ENCODE results near the gene GPC6.

Gene GPC6

GRCh38 chr13:93621966-93622365 is 395.4 kb downstream of the GPC6 start:
- DNase-seq: no peak

GRCh38 chr13:93624311-93624777 is 397.7 kb downstream of the GPC6 start:
- no peak for DNase-seq

GRCh38 chr13:93625536-93625935 is 398.9 kb downstream of the GPC6 start:
- DNase-seq: no peak

- DNase-seq: no peak
Observed at GRCh38 chr13:93628136-93628797, 401.7 kb downstream of the GPC6 start.

- no peak for DNase-seq
Observed at GRCh38 chr13:93635616-93636032, 409.0 kb downstream of the GPC6 start.

- DNase-seq: no peak
Observed at GRCh38 chr13:93637852-93638251, 411.2 kb downstream of the GPC6 start.

- no peak for DNase-seq
Observed at GRCh38 chr13:93640452-93640851, 413.8 kb downstream of the GPC6 start.

GRCh38 chr13:93646245-93646644 is 419.6 kb downstream of the GPC6 start:
- DNase-seq: no peak

- DNase-seq: no peak
Observed at GRCh38 chr13:93649496-93649895, 422.9 kb downstream of the GPC6 start.

- DNase-seq: no peak
Observed at GRCh38 chr13:93653776-93654175, 427.2 kb downstream of the GPC6 start.

GRCh38 chr13:93655154-93655553 is 428.5 kb downstream of the GPC6 start:
- no peak for DNase-seq

GRCh38 chr13:93660391-93661063 is 433.9 kb downstream of the GPC6 start:
- no peak for DNase-seq

GRCh38 chr13:93670866-93671265 is 444.3 kb downstream of the GPC6 start:
- DNase-seq: no peak

GRCh38 chr13:93672996-93673395 is 446.4 kb downstream of the GPC6 start:
- DNase-seq: no peak

GRCh38 chr13:93673885-93674284 is 447.3 kb downstream of the GPC6 start:
- DNase-seq: no peak

- no peak for DNase-seq
Observed at GRCh38 chr13:93674337-93674755, 447.7 kb downstream of the GPC6 start.

- no peak for DNase-seq
Observed at GRCh38 chr13:93680329-93680728, 453.7 kb downstream of the GPC6 start.

GRCh38 chr13:93685900-93686299 is 459.3 kb downstream of the GPC6 start:
- no peak for DNase-seq

- DNase-seq: no peak
Observed at GRCh38 chr13:93686399-93686798, 459.8 kb downstream of the GPC6 start.

GRCh38 chr13:93687261-93687660 is 460.7 kb downstream of the GPC6 start:
- no peak for DNase-seq

- DNase-seq: no peak
Observed at GRCh38 chr13:93689333-93689732, 462.7 kb downstream of the GPC6 start.

- no peak for DNase-seq
Observed at GRCh38 chr13:93690139-93690538, 463.5 kb downstream of the GPC6 start.

- no peak for DNase-seq
Observed at GRCh38 chr13:93698016-93698613, 471.5 kb downstream of the GPC6 start.

- no peak for DNase-seq
Observed at GRCh38 chr13:93700115-93700514, 473.5 kb downstream of the GPC6 start.

Measured in MV-4-11 (cell line).